Measurements from ENCODE around the gene PLA2G6.

DNA sequence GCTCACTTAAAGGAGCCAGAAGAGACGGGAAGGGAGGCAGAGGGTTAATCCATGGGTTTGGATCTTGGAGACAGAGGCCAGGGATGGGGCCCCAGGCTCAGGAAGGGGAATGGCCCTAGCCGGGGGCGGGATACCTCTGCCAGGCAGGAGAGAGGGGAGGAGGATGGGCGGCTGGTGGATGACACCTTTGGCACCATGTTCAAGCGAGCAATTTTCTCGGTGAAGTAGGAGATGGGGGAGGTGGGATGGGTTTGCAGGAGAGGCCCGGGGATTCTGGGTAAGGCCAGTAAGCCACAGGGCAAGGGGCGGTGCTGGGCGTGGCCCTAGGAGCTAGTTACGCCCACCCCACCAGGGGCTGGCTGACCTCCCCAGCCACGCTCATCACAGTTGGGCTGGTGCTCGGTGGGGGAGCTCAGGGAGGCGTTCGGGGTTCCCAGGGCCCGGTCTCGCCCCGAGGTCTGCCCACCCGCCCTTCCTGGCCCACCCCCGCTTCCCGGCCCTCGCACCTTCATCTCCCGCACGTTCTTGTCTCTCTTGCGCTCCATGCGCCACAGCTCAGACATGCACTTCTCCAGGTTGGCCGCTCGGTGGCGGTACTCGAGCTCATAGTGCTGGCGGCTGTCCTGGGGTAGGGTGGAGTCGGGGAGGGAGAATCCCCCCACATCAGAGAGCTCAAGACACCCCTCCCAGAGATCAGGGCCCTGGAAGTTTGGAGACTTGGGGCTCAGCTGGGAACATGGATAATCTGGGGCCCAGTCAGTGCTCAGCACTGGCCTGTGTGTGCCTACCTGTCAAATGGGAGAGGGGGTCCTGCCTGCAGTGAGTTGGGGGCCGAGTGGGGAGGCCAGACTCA is 83.8 kb downstream of the PLA2G6 start:
- TF ChIP-seq, protein P1, sequence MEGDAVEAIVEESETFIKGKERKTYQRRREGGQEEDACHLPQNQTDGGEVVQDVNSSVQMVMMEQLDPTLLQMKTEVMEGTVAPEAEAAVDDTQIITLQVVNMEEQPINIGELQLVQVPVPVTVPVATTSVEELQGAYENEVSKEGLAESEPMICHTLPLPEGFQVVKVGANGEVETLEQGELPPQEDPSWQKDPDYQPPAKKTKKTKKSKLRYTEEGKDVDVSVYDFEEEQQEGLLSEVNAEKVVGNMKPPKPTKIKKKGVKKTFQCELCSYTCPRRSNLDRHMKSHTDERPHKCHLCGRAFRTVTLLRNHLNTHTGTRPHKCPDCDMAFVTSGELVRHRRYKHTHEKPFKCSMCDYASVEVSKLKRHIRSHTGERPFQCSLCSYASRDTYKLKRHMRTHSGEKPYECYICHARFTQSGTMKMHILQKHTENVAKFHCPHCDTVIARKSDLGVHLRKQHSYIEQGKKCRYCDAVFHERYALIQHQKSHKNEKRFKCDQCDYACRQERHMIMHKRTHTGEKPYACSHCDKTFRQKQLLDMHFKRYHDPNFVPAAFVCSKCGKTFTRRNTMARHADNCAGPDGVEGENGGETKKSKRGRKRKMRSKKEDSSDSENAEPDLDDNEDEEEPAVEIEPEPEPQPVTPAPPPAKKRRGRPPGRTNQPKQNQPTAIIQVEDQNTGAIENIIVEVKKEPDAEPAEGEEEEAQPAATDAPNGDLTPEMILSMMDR (IDR thresholded peaks at IDR 0.05; ENCODE audit: borderline replicate concordance, extremely low read depth, low read length, poor library complexity, severe bottlenecking): no peak
- TF ChIP-seq EZH2 (IDR thresholded peaks at IDR 0.05; ENCODE audit: borderline replicate concordance, low read depth, low read length, severe bottlenecking): no peak
